ENCODE data around the gene CELSR2. TPM values are rescaled to one million over a fixed set of nuclear protein-coding genes. Genes with fewer than 3 reads are reported as not detected.

The CELSR2 gene
- total RNA-seq, 4 donors from 2014 or later, result 86.4 to 109 (median 102) TPM

DNA sequence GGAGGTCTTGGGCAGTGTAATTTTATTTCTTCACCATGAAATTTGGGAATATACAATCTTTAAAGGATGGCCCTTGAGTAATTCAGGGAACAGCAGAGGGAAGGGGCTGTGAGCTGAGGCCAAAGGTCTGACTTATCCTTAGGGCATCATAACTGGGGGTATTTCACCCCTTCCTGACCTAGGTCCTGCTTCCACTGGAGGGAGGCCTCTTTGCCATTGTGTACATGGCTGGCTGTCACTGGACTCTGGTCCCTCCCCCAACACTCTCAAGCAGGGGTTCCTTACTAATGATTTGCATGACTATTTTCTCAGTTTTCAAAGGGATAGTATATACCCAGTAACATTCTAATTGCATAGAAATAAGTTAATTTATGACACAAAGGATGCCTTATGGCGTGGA, 40.8 kb downstream of the CELSR2 start:
- intact Hi-C loops (cut with DNase I; ENCODE audit: low total_unique reads), result no loop called here

GRCh38 chr1:109290998-109291397, 41.7 kb downstream of the CELSR2 start:
- WGBS, 2 donors, result 69 to 75% methylated on average over 6 of the region's 6 CpGs
- DNase-seq (ENCODE audit: low spot score in 2 of 2), result no peak
- TF ChIP-seq CTCF (IDR thresholded peaks at IDR 0.05) (no peak), POLR2A (IDR thresholded peaks at IDR 0.05) (no peak)
- no peak overlapping the region for H3K4me3 ChIP-seq (ENCODE audit: low read depth, poor library complexity, severe bottlenecking)
- intact Hi-C loops (cut with DNase I; ENCODE audit: low total_unique reads), result no loop called here

More for the DNA sequence above, 40.8 kb downstream of the CELSR2 start:
- TF ChIP-seq POLR2A (IDR thresholded peaks at IDR 0.05) (no peak), CTCF (IDR thresholded peaks at IDR 0.05) (no peak)
- H3K4me3 ChIP-seq (ENCODE audit: low read depth, poor library complexity, severe bottlenecking), result no peak overlapping the region
- WGBS, 2 donors, result 85 to 88% methylated on average over 1 of the region's 1 CpG
- DNase-seq (ENCODE audit: low spot score in 2 of 2), result no peak

GRCh38 chr1:109292364-109292763, 43.0 kb downstream of the CELSR2 start:
- H3K4me3 ChIP-seq (ENCODE audit: low read depth, poor library complexity, severe bottlenecking), result no peak overlapping the region
- intact Hi-C loops (cut with DNase I; ENCODE audit: low total_unique reads), result no loop called here
- TF ChIP-seq CTCF (IDR thresholded peaks at IDR 0.05) (no peak), POLR2A (IDR thresholded peaks at IDR 0.05) (no peak)
- WGBS, 2 donors, result 58 to 64% methylated on average over 9 of the region's 9 CpGs
- no peak for DNase-seq (ENCODE audit: low spot score in 2 of 2)

- intact Hi-C loops (cut with DNase I; ENCODE audit: low total_unique reads), result no loop called here
- H3K4me3 ChIP-seq (ENCODE audit: low read depth, poor library complexity, severe bottlenecking), result no peak overlapping the region
- no peak for DNase-seq (ENCODE audit: low spot score in 2 of 2)
- 68% methylated on average over 2 of the region's 2 CpGs for WGBS, 2 donors
- TF ChIP-seq CTCF (IDR thresholded peaks at IDR 0.05) (no peak), POLR2A (IDR thresholded peaks at IDR 0.05) (no peak)
Measured at GRCh38 chr1:109293026-109293425, 43.7 kb downstream of the CELSR2 start.

DNA sequence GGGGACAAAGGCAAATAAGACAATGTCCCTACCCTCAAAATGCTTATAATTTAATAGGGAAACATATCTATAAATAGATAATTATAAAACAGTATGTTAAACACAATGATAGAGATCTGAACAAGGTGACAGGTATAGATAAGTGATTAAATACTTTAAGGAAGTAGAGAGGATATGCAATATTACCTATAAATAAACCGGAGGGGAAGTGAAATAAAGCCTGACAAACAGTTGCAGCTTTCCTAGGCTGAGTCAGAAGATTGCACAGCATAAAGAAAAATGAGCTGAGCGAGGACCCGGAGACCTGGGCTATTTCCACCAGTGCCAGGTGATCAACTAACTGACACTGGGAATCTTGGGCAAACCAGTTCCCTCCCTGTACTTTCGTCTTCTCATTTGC, 45.1 kb downstream of the CELSR2 start:
- WGBS, 2 donors, result 54 to 62% methylated on average over 4 of the region's 4 CpGs
- intact Hi-C loops (cut with DNase I; ENCODE audit: low total_unique reads), result no loop called here
- TF ChIP-seq POLR2A (IDR thresholded peaks at IDR 0.05), result no peak
- TF ChIP-seq CTCF (IDR thresholded peaks at IDR 0.05), result no peak
- H3K4me3 ChIP-seq (ENCODE audit: low read depth, poor library complexity, severe bottlenecking), result no peak overlapping the region
- DNase-seq (ENCODE audit: low spot score in 2 of 2), result no peak

DNA sequence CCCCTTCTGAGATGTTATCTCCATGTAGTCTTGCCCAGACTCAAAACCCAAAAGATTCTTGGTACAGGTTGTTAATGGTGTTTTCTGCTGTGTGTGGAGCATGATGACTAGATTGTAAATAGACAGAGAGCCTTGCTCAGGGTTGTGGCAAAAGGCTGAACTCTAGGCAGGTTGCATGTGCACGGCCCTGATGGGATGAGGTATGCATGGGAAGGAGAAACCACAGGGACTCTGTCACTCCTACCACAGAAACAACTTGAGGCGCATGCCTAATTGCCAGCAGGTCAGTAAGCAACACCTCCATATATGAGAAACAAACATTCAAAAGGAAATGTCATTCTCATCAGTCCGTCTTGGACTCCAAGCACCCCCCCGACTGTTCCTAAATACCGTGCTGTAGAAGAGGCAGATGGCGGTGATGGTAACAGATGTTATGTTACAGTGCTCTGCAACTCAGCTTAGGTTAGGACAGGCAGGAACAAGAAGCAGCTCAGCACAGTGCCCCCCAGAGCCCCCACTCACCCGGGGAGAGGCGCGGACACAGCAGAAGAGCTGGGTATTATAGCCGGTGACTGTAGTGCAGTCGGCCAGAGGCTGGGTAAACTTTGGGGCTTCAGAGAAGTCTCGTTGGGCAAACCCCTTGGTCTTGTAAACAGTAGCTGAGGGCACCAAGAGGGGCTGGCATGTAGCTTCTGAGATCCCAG, 46.5 kb downstream of the CELSR2 start:
- no peak for TF ChIP-seq CTCF (IDR thresholded peaks at IDR 0.05)
- no peak for TF ChIP-seq POLR2A (IDR thresholded peaks at IDR 0.05)
- no peak for DNase-seq (ENCODE audit: low spot score in 2 of 2)
- WGBS, 2 donors, result 74 to 76% methylated on average over 8 to 12 of the region's 12 CpGs
- no peak overlapping the region for H3K4me3 ChIP-seq (ENCODE audit: low read depth, poor library complexity, severe bottlenecking)
- intact Hi-C loops (cut with DNase I; ENCODE audit: low total_unique reads), result no loop called here

Measured in lower leg skin (tissue), 4 donors.